Loucy (cell line): Measurements from ENCODE around the gene RNLS.

ENCODE experiments used
- H2AFZ ChIP-seq: fragments of 200-600 bp; sonication (generic); 2 replicates; pipeline ENCODE4 v1.6.0; 2016; ENCODE audit warnings: antibody characterized with exemption, mild to moderate bottlenecking, low read length, moderate library complexity
- H3F3A ChIP-seq: fragments of 200-600 bp; 2 replicates; pipeline ENCODE4 v1.6.0; 2016; ENCODE audit warnings: antibody characterized with exemption, low read depth, mild to moderate bottlenecking
- H3K27me3 ChIP-seq: fragments of 200-600 bp; sonication (generic); 2 replicates; pipeline ENCODE4 v1.6.1; 2014; ENCODE audit warnings: low read length, mild to moderate bottlenecking; ENCODE audit not compliant: insufficient read depth, poor library complexity, severe bottlenecking
- H3K36me3 ChIP-seq: fragments of 200-600 bp; sonication (generic); 2 replicates; pipeline ENCODE4 v1.6.1; 2016; ENCODE audit warnings: low read length; ENCODE audit not compliant: insufficient read depth
- H3K4me1 ChIP-seq: fragments of 200-600 bp; sonication (generic); 2 replicates; pipeline ENCODE4 v1.5.1; 2014; ENCODE audit warnings: low read length, mild to moderate bottlenecking; ENCODE audit not compliant: insufficient read depth, poor library complexity, severe bottlenecking
- H3K4me2 ChIP-seq: fragments of 200-600 bp; sonication (generic); 2 replicates; pipeline ENCODE4 v1.6.0; 2014; ENCODE audit warnings: antibody characterized with exemption, low read length, low read depth, mild to moderate bottlenecking; ENCODE audit not compliant: poor library complexity, severe bottlenecking
- H3K4me3 ChIP-seq: fragments of 200-600 bp; sonication (generic); 2 replicates; pipeline ENCODE4 v1.5.1; 2014; ENCODE audit warnings: low read length, mild to moderate bottlenecking, mixed read lengths; ENCODE audit not compliant: poor library complexity, severe bottlenecking
- H3K79me2 ChIP-seq: fragments of 200-600 bp; sonication (generic); 2 replicates; pipeline ENCODE4 v1.6.1; 2014; ENCODE audit warnings: low read length; ENCODE audit not compliant: insufficient read depth
- H3K9ac ChIP-seq: fragments of 200-600 bp; sonication (generic); 2 replicates; pipeline ENCODE4 v1.6.0; 2014; ENCODE audit warnings: mild to moderate bottlenecking, low read depth, low read length, moderate library complexity; ENCODE audit not compliant: poor library complexity, severe bottlenecking
- H3K9me2 ChIP-seq: fragments of 200-600 bp; sonication (generic); replicated peaks from 2 replicates; pipeline ENCODE4 v1.6.1; 2016; ENCODE audit warnings: low read depth, low read length, mixed read lengths
- H3K9me3 ChIP-seq: fragments of 200-600 bp; sonication (generic); 2 replicates; pipeline ENCODE4 v1.6.1; 2014; ENCODE audit warnings: mild to moderate bottlenecking, antibody characterized with exemption, low read length, low read depth; ENCODE audit not compliant: insufficient read depth
- H4K20me1 ChIP-seq: fragments of 200-600 bp; sonication (generic); 2 replicates; pipeline ENCODE4 v1.6.0; 2014; ENCODE audit warnings: antibody characterized with exemption, low read length, mild to moderate bottlenecking; ENCODE audit not compliant: insufficient read depth, poor library complexity, severe bottlenecking
- EZH2phosphoT487 ChIP-seq: fragments of 200-600 bp; IDR thresholded peaks from 2 replicates; pipeline ENCODE4 v1.6.1; 2018; ENCODE audit warnings: antibody characterized with exemption, mild to moderate bottlenecking, moderate library complexity, borderline replicate concordance
- TF ChIP-seq, protein P1 (sequence below): fragments of 200-600 bp; sonication (generic); conservative IDR thresholded peaks from 2 replicates; pipeline ENCODE4 v1.5.1; 2014; ENCODE audit warnings: mild to moderate bottlenecking, antibody characterized with exemption, low read length

RNLS gene

DNA sequence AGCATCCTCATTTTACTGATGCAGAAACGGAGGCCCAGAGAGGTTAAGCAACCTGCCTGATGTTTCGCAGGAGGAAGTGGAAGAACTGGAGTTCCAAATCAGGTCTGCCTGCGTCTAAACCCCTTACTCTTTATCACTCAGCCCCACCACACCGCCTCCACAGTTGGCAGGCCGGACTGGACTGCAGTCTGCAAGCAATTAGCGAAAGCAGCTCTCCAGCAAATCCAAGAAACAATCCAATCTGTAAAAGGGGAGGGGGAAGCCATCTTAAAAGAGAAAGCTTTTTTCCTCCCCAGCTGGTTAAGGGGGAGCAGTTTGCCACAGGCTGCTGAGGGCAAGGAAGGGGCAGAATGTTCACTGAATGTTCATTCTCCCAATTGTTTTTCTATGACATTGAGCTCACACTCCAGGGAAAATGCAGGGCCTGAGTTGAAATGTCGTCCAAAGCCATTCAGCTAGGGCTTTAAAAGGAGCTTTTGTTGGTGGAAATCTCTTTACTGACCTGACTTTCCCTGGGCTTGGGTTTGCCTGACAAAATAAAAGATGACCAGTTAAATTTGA is 350.1 kb downstream of the RNLS start:
- H3F3A ChIP-seq = peaks cover 10% of the 10 kb centered on the region; the same call in 1 of the 2 replicates
- no peaks in the 10 kb centered on the region for H3K27me3 ChIP-seq
- H4K20me1 ChIP-seq = no peaks in the 10 kb centered on the region
- peaks cover 38% of the 10 kb centered on the region for H3K4me1 ChIP-seq
- TF ChIP-seq, protein P1, sequence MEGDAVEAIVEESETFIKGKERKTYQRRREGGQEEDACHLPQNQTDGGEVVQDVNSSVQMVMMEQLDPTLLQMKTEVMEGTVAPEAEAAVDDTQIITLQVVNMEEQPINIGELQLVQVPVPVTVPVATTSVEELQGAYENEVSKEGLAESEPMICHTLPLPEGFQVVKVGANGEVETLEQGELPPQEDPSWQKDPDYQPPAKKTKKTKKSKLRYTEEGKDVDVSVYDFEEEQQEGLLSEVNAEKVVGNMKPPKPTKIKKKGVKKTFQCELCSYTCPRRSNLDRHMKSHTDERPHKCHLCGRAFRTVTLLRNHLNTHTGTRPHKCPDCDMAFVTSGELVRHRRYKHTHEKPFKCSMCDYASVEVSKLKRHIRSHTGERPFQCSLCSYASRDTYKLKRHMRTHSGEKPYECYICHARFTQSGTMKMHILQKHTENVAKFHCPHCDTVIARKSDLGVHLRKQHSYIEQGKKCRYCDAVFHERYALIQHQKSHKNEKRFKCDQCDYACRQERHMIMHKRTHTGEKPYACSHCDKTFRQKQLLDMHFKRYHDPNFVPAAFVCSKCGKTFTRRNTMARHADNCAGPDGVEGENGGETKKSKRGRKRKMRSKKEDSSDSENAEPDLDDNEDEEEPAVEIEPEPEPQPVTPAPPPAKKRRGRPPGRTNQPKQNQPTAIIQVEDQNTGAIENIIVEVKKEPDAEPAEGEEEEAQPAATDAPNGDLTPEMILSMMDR = no peak
- no peak for TF ChIP-seq EZH2phosphoT487
- H3K4me3 ChIP-seq = no peak overlapping the region
- no peaks in the 10 kb centered on the region for H3K9me2 ChIP-seq
- no peaks in the 10 kb centered on the region for H3K9me3 ChIP-seq
- no peak overlapping the region for H3K4me2 ChIP-seq
- no peak overlapping the region for H2AFZ ChIP-seq
- peaks cover 58% of the 10 kb centered on the region for H3K79me2 ChIP-seq
- H3K9ac ChIP-seq = no peak overlapping the region
- H3K36me3 ChIP-seq = peaks cover 51% of the 10 kb centered on the region

DNA sequence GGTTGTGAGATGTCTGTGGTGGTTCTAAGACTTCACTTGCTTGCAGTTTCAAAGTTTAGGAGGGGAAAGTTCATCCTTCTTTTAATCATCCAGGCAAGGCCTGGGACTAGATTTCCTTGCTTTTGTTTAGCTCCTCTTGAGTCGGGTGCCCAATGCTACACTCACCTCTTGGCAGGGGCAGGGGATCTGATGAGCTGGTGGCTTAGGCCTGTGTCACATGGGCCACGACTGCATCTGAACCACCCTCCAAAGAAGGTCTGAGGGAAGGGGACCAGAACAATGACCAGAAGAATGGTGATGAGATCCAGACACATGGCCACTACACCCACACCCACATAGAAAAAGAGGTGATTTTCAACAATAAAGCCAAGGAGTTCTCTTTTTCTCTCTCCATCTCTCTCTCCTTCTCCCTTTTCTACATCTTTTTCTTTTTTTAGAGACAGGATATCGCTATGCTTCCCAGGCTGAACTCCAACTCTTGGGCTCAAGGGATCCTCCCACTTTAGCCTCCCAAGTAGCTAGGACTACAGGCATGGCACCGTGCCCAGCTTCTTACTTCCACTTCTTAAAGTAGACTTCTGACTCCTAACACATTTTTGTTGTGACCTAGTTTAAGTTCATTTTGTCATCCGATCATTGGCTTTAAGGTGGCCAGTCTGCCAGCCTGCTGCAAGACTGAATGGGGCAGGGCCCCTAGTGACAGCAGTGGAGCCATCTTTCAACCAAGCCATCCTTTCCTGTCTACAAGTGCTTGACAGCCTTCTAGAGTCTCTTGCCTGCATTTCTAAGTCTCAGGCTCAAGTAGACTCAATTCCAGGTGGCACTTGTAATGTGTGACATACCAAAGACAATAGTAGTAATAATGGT is 350.9 kb downstream of the RNLS start:
- H3K4me2 ChIP-seq = no peak overlapping the region

DNA sequence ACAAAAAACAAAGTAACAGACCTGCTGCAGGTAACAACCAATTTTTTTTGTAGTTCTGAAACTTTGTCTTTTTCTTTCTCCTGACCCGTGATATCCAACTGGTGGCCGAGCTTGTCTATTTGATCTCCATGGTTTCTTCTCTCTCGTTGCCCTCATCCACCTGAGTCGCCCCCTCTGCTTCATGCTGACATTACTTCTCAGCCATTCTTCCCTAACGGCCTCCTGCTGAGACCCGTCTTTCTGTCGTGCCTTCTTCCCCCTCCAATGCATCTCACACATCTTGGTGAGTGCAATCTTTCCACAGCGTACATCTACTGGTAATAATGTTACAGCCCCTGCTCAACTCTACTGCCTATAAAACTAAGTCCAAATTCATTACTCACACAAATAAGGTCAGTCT is 352.9 kb downstream of the RNLS start:
- Histone ChIP-seq H4K20me1 (no peaks in the 10 kb centered on the region), H3K79me2 (peaks cover 66% of the 10 kb centered on the region; the same call in 1 of the 2 replicates), H3K36me3 (peaks cover 56% of the 10 kb centered on the region), H3K4me1 (peaks cover 25% of the 10 kb centered on the region), H3K4me2 (no peak overlapping the region), H3F3A (no peaks in the 10 kb centered on the region), H3K27me3 (no peaks in the 10 kb centered on the region), H2AFZ (no peak overlapping the region), H3K9me3 (no peaks in the 10 kb centered on the region), H3K9ac (no peak overlapping the region), H3K9me2 (no peaks in the 10 kb centered on the region), H3K4me3 (no peak overlapping the region)
- no peak for TF ChIP-seq EZH2phosphoT487
- TF ChIP-seq, protein P1 = no peak

More for the DNA sequence above, 350.9 kb downstream of the RNLS start:
- Histone ChIP-seq H3K27me3 (no peaks in the 10 kb centered on the region), H2AFZ (no peak overlapping the region), H3K9me3 (no peaks in the 10 kb centered on the region), H3K9ac (no peak overlapping the region), H3K9me2 (no peaks in the 10 kb centered on the region), H3K79me2 (peaks cover 55% of the 10 kb centered on the region), H3K4me1 (peaks cover 37% of the 10 kb centered on the region), H3K4me3 (no peak overlapping the region), H3K36me3 (peaks cover 51% of the 10 kb centered on the region), H4K20me1 (no peaks in the 10 kb centered on the region), H3F3A (peaks cover 10% of the 10 kb centered on the region; the same call in 1 of the 2 replicates)
- TF ChIP-seq, protein P1 = no peak
- TF ChIP-seq EZH2phosphoT487 = no peak
